Astrocyte (in vitro differentiated cells and primary cell): Measurements from ENCODE around the gene SYNM. TPM values are rescaled to one million over a fixed set of nuclear protein-coding genes. Genes with fewer than 3 reads are reported as not detected.

Experiments used
- DNase-seq: peaks from one replicate; pipeline ENCODE4 v3.0.0-alpha.2; 2010; ENCODE audit warnings: low read depth
- FAIRE-seq: peaks from 2 replicates; lab custom pipeline; 2011; peaks lifted over from hg19 to GRCh38; lab: Jason Lieb, UNC
- H2AFZ ChIP-seq: 2 replicates; pipeline ENCODE4 v1.6.0; 2012; ENCODE audit warnings: low read depth, low read length, inconsistent platforms
- H3K27ac ChIP-seq: 2 replicates; pipeline ENCODE4 v1.5.1; 2011; ENCODE audit warnings: low read depth, low read length, inconsistent platforms
- H3K27me3 ChIP-seq: 2 replicates; pipeline ENCODE4 v1.6.0; 2011; ENCODE audit warnings: low read length, inconsistent platforms; ENCODE audit not compliant: insufficient read depth
- H3K36me3 ChIP-seq: 2 replicates; pipeline ENCODE4 v1.5.1; 2011; ENCODE audit warnings: low read length, inconsistent platforms; ENCODE audit not compliant: insufficient read depth
- H3K4me1 ChIP-seq: 2 replicates; pipeline ENCODE4 v1.5.1; 2011; ENCODE audit warnings: low read length, inconsistent platforms; ENCODE audit not compliant: insufficient read depth
- H3K4me2 ChIP-seq: 2 replicates; pipeline ENCODE4 v1.6.0; 2012; ENCODE audit warnings: low read length, inconsistent platforms
- H3K4me3 ChIP-seq: 2 replicates; pipeline ENCODE4 v1.5.1; 2011; ENCODE audit warnings: low read depth, mild to moderate bottlenecking, low read length, inconsistent platforms; ENCODE audit not compliant: insufficient read depth
- H3K79me2 ChIP-seq: 2 replicates; pipeline ENCODE4 v1.6.0; 2012; ENCODE audit warnings: mild to moderate bottlenecking, low read length, inconsistent platforms; ENCODE audit not compliant: insufficient read depth
- H3K9ac ChIP-seq: 2 replicates; pipeline ENCODE4 v1.6.0; 2012; ENCODE audit warnings: mild to moderate bottlenecking, low read length, inconsistent platforms
- H3K9me3 ChIP-seq: 2 replicates; pipeline ENCODE4 v1.5.1; 2012; ENCODE audit warnings: low read depth, mild to moderate bottlenecking, low read length, inconsistent platforms; ENCODE audit not compliant: insufficient read depth
- H4K20me1 ChIP-seq: 2 replicates; pipeline ENCODE4 v1.6.0; 2012; ENCODE audit warnings: low read length, inconsistent platforms; ENCODE audit not compliant: insufficient read depth
- H3K27ac Mint-ChIP-seq: one replicate; pipeline ENCODE4 v1.8.0; 2021; ENCODE audit warnings: mild to moderate bottlenecking, mixed read lengths; ENCODE audit not compliant: unreplicated experiment
- H3K27me3 Mint-ChIP-seq: one replicate; pipeline ENCODE4 v1.8.0; 2021; ENCODE audit warnings: low read depth, mixed read lengths; ENCODE audit not compliant: unreplicated experiment
- H3K36me3 Mint-ChIP-seq: one replicate; pipeline ENCODE4 v1.8.0; 2021; ENCODE audit warnings: low read depth, mixed read lengths; ENCODE audit not compliant: unreplicated experiment
- H3K4me1 Mint-ChIP-seq: one replicate; pipeline ENCODE4 v1.8.0; 2021; ENCODE audit warnings: low read depth, mixed read lengths; ENCODE audit not compliant: unreplicated experiment
- H3K4me3 Mint-ChIP-seq: one replicate; pipeline ENCODE4 v1.8.0; 2021; ENCODE audit warnings: mild to moderate bottlenecking, moderate library complexity, mixed read lengths; ENCODE audit not compliant: unreplicated experiment
- H3K9me3 Mint-ChIP-seq: one replicate; pipeline ENCODE4 v1.8.0; 2021; ENCODE audit warnings: mild to moderate bottlenecking, mixed read lengths; ENCODE audit not compliant: unreplicated experiment
- CTCF ChIP-seq: IDR thresholded peaks from 2 replicates; pipeline ENCODE4 v1.5.1; 2011; ENCODE audit warnings: low read depth, mild to moderate bottlenecking, inconsistent platforms, low read length, moderate library complexity; ENCODE audit not compliant: insufficient read depth
- EZH2 ChIP-seq: IDR thresholded peaks from 2 replicates; pipeline ENCODE4 v1.6.1; 2012; ENCODE audit warnings: mild to moderate bottlenecking, low read length, inconsistent platforms; ENCODE audit not compliant: insufficient read depth
- total RNA-seq: library from RNA; stranded (reverse); gene quantifications from 2 replicates; pipeline ENCODE4 v1.2.1, GENCODE V29; 2021

Gene SYNM
- total RNA-seq, 1 donor from 2014 or later: 9.7 TPM

DNA sequence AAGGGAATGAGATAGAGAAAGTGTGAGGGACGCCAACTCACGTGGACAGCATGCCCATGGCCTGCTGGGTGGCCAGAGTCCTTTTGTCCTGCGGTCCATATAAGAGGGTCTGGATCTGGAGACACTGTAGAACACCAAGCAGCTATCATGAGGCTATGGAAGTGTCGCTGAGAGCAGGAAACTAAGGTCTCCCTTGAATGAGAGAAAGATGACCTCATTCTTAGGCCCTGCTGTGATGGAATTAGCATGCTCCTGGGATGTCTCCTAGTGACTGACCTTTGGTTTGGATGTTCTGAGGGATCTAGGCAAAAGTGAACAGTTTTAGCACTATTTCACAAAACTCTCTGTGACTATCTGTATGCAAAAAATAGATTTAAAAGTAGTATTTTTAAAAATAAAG lies 34.4 kb downstream of the SYNM start:
- no peaks in the 10 kb centered on the region for H3K27me3 ChIP-seq
- no peaks in the 10 kb centered on the region for H3K79me2 ChIP-seq
- H3K9me3 ChIP-seq: no peaks in the 10 kb centered on the region
- H3K4me3 Mint-ChIP-seq: no peak overlapping the region
- no peak for DNase-seq
- no peak for FAIRE-seq
- H3K4me3 ChIP-seq: no peak overlapping the region
- H3K27me3 Mint-ChIP-seq: no peaks in the 10 kb centered on the region
- no peak overlapping the region for H3K27ac ChIP-seq
- H3K9me3 Mint-ChIP-seq: no peaks in the 10 kb centered on the region
- peaks cover 9% of the 10 kb centered on the region for H3K4me1 ChIP-seq
- no peak overlapping the region for H2AFZ ChIP-seq
- H3K36me3 ChIP-seq: no peaks in the 10 kb centered on the region
- peaks cover 13% of the 10 kb centered on the region for H3K36me3 Mint-ChIP-seq
- no peak for TF ChIP-seq EZH2
- no peaks in the 10 kb centered on the region for H4K20me1 ChIP-seq
- no peak overlapping the region for H3K27ac Mint-ChIP-seq
- peaks cover 11% of the 10 kb centered on the region for H3K4me1 Mint-ChIP-seq
- H3K9ac ChIP-seq: no peak overlapping the region
- no peak overlapping the region for H3K4me2 ChIP-seq

GRCh38 chr15:99140590-99140989 lies 35.7 kb downstream of the SYNM start:
- Histone ChIP-seq H3K36me3 (no peaks in the 10 kb centered on the region), H3K4me2 (no peak overlapping the region), H3K4me3 (no peak overlapping the region), H3K9me3 (no peaks in the 10 kb centered on the region), H3K27me3 (no peaks in the 10 kb centered on the region), H3K9ac (no peak overlapping the region), H2AFZ (no peak overlapping the region), H3K27ac (no peak overlapping the region), H3K4me1 (peaks cover 3% of the 10 kb centered on the region), H4K20me1 (no peaks in the 10 kb centered on the region), H3K79me2 (no peaks in the 10 kb centered on the region)
- no peak for TF ChIP-seq CTCF
- TF ChIP-seq EZH2: no peak
- Mint-ChIP-seq H3K27ac (no peak overlapping the region), H3K4me3 (no peak overlapping the region), H3K36me3 (peaks cover 17% of the 10 kb centered on the region), H3K9me3 (no peaks in the 10 kb centered on the region), H3K27me3 (no peaks in the 10 kb centered on the region), H3K4me1 (peaks cover 4% of the 10 kb centered on the region)
- FAIRE-seq (no peak), DNase-seq (no peak)

GRCh38 chr15:99141943-99142342 lies 37.1 kb downstream of the SYNM start:
- H3K27me3 Mint-ChIP-seq: no peaks in the 10 kb centered on the region
- no peak overlapping the region for H3K4me3 Mint-ChIP-seq
- no peaks in the 10 kb centered on the region for H3K9me3 ChIP-seq
- no peak for DNase-seq
- no peaks in the 10 kb centered on the region for H3K9me3 Mint-ChIP-seq
- no peaks in the 10 kb centered on the region for H3K79me2 ChIP-seq
- H3K36me3 ChIP-seq: no peaks in the 10 kb centered on the region
- H4K20me1 ChIP-seq: no peaks in the 10 kb centered on the region
- peaks cover 4% of the 10 kb centered on the region for H3K4me1 Mint-ChIP-seq
- no peak overlapping the region for H3K27ac ChIP-seq
- H3K27me3 ChIP-seq: no peaks in the 10 kb centered on the region
- TF ChIP-seq EZH2 (no peak), CTCF (no peak)
- no peak for FAIRE-seq
- H3K4me3 ChIP-seq: no peak overlapping the region
- H3K27ac Mint-ChIP-seq: no peak overlapping the region
- no peak overlapping the region for H3K9ac ChIP-seq
- peaks cover 16% of the 10 kb centered on the region for H3K36me3 Mint-ChIP-seq
- no peaks in the 10 kb centered on the region for H3K4me1 ChIP-seq
- H2AFZ ChIP-seq: no peak overlapping the region
- no peak overlapping the region for H3K4me2 ChIP-seq
